ENCODE measurements around the gene DAD1.
"Not testable (repeated sequence)": the region's sequence is repeated elsewhere in the genome, so short reads cannot be mapped to it uniquely, and the experiment has no call there.

GRCh38 chr14:22615765-22616164 is 26.7 kb upstream of the DAD1 start:
- not testable (repeated sequence) for TF ChIP-seq CTCF (IDR thresholded peaks at IDR 0.05; ENCODE audit: insufficient read depth, low read length, poor library complexity, severe bottlenecking); EZH2phosphoT487 (conservative IDR thresholded peaks at IDR 0.05; ENCODE audit: low read length)
